ENCODE measurements around the gene HIVEP3. TPM values are rescaled to one million over a fixed set of nuclear protein-coding genes. Genes with fewer than 3 reads are reported as not detected.

Gene HIVEP3
- total and polyA plus RNA-seq, 4 donors, result 7.0 to 14.7 (median 8.8) TPM

GRCh38 chr1:41608211-41608610, 310.5 kb downstream of the HIVEP3 start:
- no peak for ATAC-seq (ENCODE audit: insufficient read depth, low FRiP score)
- H3K9ac ChIP-seq (ENCODE audit: insufficient read depth in 1 of 2, low read length in 2 of 2), result no peak overlapping the region
- WGBS, 2 donors, result 58 to 60% methylated on average over 4 of the region's 4 CpGs
- H3K4me3 ChIP-seq, result no peak overlapping the region
- no peaks in the 10 kb centered on the region for H3K36me3 ChIP-seq (ENCODE audit: control insufficient read depth in 4 of 4, insufficient read depth in 4 of 4, low read length in 4 of 4)
- H3K27ac ChIP-seq (ENCODE audit: low read depth in 1 of 2, low read length in 1 of 2), result no peak overlapping the region
- TF ChIP-seq CTCF (IDR thresholded peaks at IDR 0.05; ENCODE audit: control extremely low read depth, extremely low read depth), result no peak
- no peaks in the 10 kb centered on the region for H3K27me3 ChIP-seq (ENCODE audit: control insufficient read depth in 3 of 3, insufficient read depth in 3 of 3, low read length in 2 of 3)
- no peaks in the 10 kb centered on the region for H3K9me3 ChIP-seq (ENCODE audit: control insufficient read depth in 4 of 4, insufficient read depth in 3 of 4, low read length in 3 of 4)
- H3K4me1 ChIP-seq (ENCODE audit: control insufficient read depth in 5 of 5, insufficient read depth in 5 of 5, low read length in 5 of 5), result peaks cover 0 to 3% (median 0%) of the 10 kb centered on the region in 5 donors
- DNase-seq, result peak; percentile 79 to 85 (median 82)

GRCh38 chr1:41607808-41608207, 310.9 kb downstream of the HIVEP3 start:
- Histone ChIP-seq H3K27me3 (ENCODE audit: control insufficient read depth in 3 of 3, insufficient read depth in 3 of 3, low read length in 2 of 3) (no peaks in the 10 kb centered on the region), H3K4me1 (ENCODE audit: control insufficient read depth in 5 of 5, insufficient read depth in 5 of 5, low read length in 5 of 5) (peaks cover 0 to 3% (median 0%) of the 10 kb centered on the region in 5 donors), H3K9me3 (ENCODE audit: control insufficient read depth in 4 of 4, insufficient read depth in 3 of 4, low read length in 3 of 4) (no peaks in the 10 kb centered on the region), H3K9ac (ENCODE audit: insufficient read depth in 1 of 2, low read length in 2 of 2) (no peak overlapping the region), H3K4me3 (no peak overlapping the region), H3K27ac (ENCODE audit: low read depth in 1 of 2, low read length in 1 of 2) (no peak overlapping the region), H3K36me3 (ENCODE audit: control insufficient read depth in 4 of 4, insufficient read depth in 4 of 4, low read length in 4 of 4) (no peaks in the 10 kb centered on the region)
- DNase-seq (no peak), ATAC-seq (ENCODE audit: insufficient read depth, low FRiP score) (no peak)
- 72 to 86% methylated on average over 5 of the region's 5 CpGs for WGBS, 2 donors
- no peak for TF ChIP-seq CTCF (IDR thresholded peaks at IDR 0.05; ENCODE audit: control extremely low read depth, extremely low read depth)

GRCh38 chr1:41599912-41600311, 318.8 kb downstream of the HIVEP3 start:
- H3K9ac ChIP-seq (ENCODE audit: insufficient read depth in 1 of 2, low read length in 2 of 2), result no peak overlapping the region
- DNase-seq (peak in 2 of 3 donors; percentile 11 to 25), ATAC-seq (ENCODE audit: insufficient read depth, low FRiP score) (no peak)
- H3K4me3 ChIP-seq, result no peak overlapping the region
- TF ChIP-seq CTCF (IDR thresholded peaks at IDR 0.05; ENCODE audit: control extremely low read depth, extremely low read depth), result no peak
- H3K9me3 ChIP-seq (ENCODE audit: control insufficient read depth in 4 of 4, insufficient read depth in 3 of 4, low read length in 3 of 4), result no peaks in the 10 kb centered on the region
- H3K27me3 ChIP-seq (ENCODE audit: control insufficient read depth in 3 of 3, insufficient read depth in 3 of 3, low read length in 2 of 3), result no peaks in the 10 kb centered on the region
- WGBS, 2 donors, result 78% methylated on average over 5 of the region's 5 CpGs
- H3K27ac ChIP-seq (ENCODE audit: low read depth in 1 of 2, low read length in 1 of 2), result no peak overlapping the region
- H3K36me3 ChIP-seq (ENCODE audit: control insufficient read depth in 4 of 4, insufficient read depth in 4 of 4, low read length in 4 of 4), result no peaks in the 10 kb centered on the region
- H3K4me1 ChIP-seq (ENCODE audit: control insufficient read depth in 5 of 5, insufficient read depth in 5 of 5, low read length in 5 of 5), result no peaks in the 10 kb centered on the region

GRCh38 chr1:41598325-41598724, 320.4 kb downstream of the HIVEP3 start:
- ATAC-seq (ENCODE audit: insufficient read depth, low FRiP score), result no peak
- 91 to 96% methylated on average over 3 of the region's 3 CpGs for WGBS, 2 donors
- Histone ChIP-seq H3K9me3 (ENCODE audit: control insufficient read depth in 4 of 4, insufficient read depth in 3 of 4, low read length in 3 of 4) (no peaks in the 10 kb centered on the region), H3K4me1 (ENCODE audit: control insufficient read depth in 5 of 5, insufficient read depth in 5 of 5, low read length in 5 of 5) (no peaks in the 10 kb centered on the region), H3K4me3 (no peak overlapping the region), H3K36me3 (ENCODE audit: control insufficient read depth in 4 of 4, insufficient read depth in 4 of 4, low read length in 4 of 4) (no peaks in the 10 kb centered on the region), H3K27ac (ENCODE audit: low read depth in 1 of 2, low read length in 1 of 2) (no peak overlapping the region), H3K27me3 (ENCODE audit: control insufficient read depth in 3 of 3, insufficient read depth in 3 of 3, low read length in 2 of 3) (no peaks in the 10 kb centered on the region), H3K9ac (ENCODE audit: insufficient read depth in 1 of 2, low read length in 2 of 2) (no peak overlapping the region)
- TF ChIP-seq CTCF (IDR thresholded peaks at IDR 0.05; ENCODE audit: control extremely low read depth, extremely low read depth), result no peak
- no peak for DNase-seq
